HFFc6 (cell line): ENCODE data around the gene ILF2. TPM values are rescaled to one million over a fixed set of nuclear protein-coding genes. Genes with fewer than 3 reads are reported as not detected.
A peak's percentile ranks its signal among the peaks of the same experiment; 100 is the strongest.

Experiments used
- DNase-seq: peaks from one replicate; pipeline ENCODE4 v3.0.0-alpha.2; 2018
- H3K27ac Mint-ChIP-seq: 2 replicates; pipeline ENCODE4 v1.8.0; 2020; ENCODE audit warnings: mild to moderate bottlenecking, mixed read lengths
- H3K27me3 Mint-ChIP-seq: 2 replicates; pipeline ENCODE4 v1.8.0; 2021; ENCODE audit warnings: mild to moderate bottlenecking, moderate library complexity, mixed read lengths; ENCODE audit not compliant: insufficient read depth
- H3K36me3 Mint-ChIP-seq: 2 replicates; pipeline ENCODE4 v1.8.0; 2021; ENCODE audit warnings: low read depth, mixed read lengths
- H3K4me1 Mint-ChIP-seq: 2 replicates; pipeline ENCODE4 v1.8.0; 2020; ENCODE audit warnings: low read depth, mixed read lengths
- H3K4me3 Mint-ChIP-seq: 2 replicates; pipeline ENCODE4 v1.8.0; 2020; ENCODE audit warnings: mild to moderate bottlenecking, moderate library complexity, mixed read lengths
- H3K9me3 Mint-ChIP-seq: 2 replicates; pipeline ENCODE4 v1.8.0; 2020; ENCODE audit warnings: mild to moderate bottlenecking, mixed read lengths
- CTCF ChIP-seq: fragments of 200-600 bp; sonication (generic); IDR thresholded peaks from 2 replicates; pipeline ENCODE4 v1.5.0; 2021; ENCODE audit warnings: antibody characterized with exemption, mild to moderate bottlenecking
- total RNA-seq, 6 experiments: library from RNA; stranded (reverse); fragmentation: NEBNext Ultra II Directional; extraction: Animal tissue kit (Norgen Biotek cat#: 25700); gene quantifications; 2 replicates in 1 of 6; 3 replicates in 5 of 6; pipeline ENCODE4 v1.2.3, GENCODE V29; 2021

ILF2 gene
- total RNA-seq, 6 experiments from 2014 or later = 127 to 169 (median 156) TPM

GRCh38 chr1:153649863-153650235, 20.9 kb downstream of the ILF2 start:
- Mint-ChIP-seq H3K4me1 (peaks cover 15% of the 10 kb centered on the region), H3K4me3 (no peak overlapping the region), H3K36me3 (peaks cover 24% of the 10 kb centered on the region), H3K27ac (no peak overlapping the region), H3K9me3 (no peaks in the 10 kb centered on the region), H3K27me3 (peaks cover 4% of the 10 kb centered on the region; the same call in 1 of the 2 replicates)
- TF ChIP-seq CTCF = no peak
- DNase-seq = no peak

DNA sequence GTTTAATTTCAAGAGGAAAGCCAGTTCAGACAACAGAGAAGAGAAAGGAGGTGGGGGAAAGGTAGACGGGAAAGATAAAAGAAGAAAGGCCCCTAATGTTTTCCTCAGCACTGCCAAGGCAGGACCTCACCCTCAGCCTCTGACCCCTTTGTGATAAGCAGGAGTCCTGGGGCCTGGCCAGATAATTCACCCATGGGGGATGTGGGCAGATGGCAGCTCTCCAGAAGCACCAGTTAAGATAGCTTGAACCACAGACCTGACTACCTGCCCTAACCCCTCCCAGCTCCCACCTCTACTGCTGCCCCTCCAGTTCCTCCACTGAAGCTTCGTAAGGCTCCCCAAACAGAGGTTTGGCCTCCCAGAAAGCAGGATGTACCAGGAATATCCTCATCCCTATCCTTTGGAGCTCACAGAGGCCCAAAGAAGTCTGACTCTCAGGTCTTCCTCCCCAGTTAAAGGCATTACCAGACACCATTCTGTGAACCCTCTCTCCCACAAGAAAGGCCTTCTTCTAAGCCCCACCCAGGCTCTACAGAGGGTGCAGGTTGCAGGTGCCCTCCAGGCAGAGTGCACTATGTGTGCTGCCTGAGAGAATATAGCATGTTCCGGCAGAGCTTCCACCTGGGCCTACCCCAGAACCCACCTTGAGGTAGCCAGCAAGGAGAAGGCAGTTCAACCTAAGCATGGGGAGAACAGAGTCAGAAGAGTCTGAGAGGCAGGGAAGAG, 21.5 kb downstream of the ILF2 start:
- Mint-ChIP-seq H3K9me3 (no peaks in the 10 kb centered on the region), H3K36me3 (peaks cover 29% of the 10 kb centered on the region), H3K27me3 (peaks cover 4% of the 10 kb centered on the region; the same call in 1 of the 2 replicates), H3K27ac (no peak overlapping the region), H3K4me1 (peaks cover 15% of the 10 kb centered on the region), H3K4me3 (no peak overlapping the region)
- no peak for TF ChIP-seq CTCF
- no peak for DNase-seq

GRCh38 chr1:153648000-153648643, 22.7 kb downstream of the ILF2 start:
- H3K27me3 Mint-ChIP-seq = peaks cover 4% of the 10 kb centered on the region; the same call in 1 of the 2 replicates
- H3K4me3 Mint-ChIP-seq = no peak overlapping the region
- peaks cover 13% of the 10 kb centered on the region for H3K4me1 Mint-ChIP-seq
- H3K27ac Mint-ChIP-seq = peak overlapping the region; percentile 45; the same call in 1 of the 2 replicates
- DNase-seq = no peak
- no peaks in the 10 kb centered on the region for H3K9me3 Mint-ChIP-seq
- TF ChIP-seq CTCF = no peak
- peaks cover 41% of the 10 kb centered on the region for H3K36me3 Mint-ChIP-seq

DNA sequence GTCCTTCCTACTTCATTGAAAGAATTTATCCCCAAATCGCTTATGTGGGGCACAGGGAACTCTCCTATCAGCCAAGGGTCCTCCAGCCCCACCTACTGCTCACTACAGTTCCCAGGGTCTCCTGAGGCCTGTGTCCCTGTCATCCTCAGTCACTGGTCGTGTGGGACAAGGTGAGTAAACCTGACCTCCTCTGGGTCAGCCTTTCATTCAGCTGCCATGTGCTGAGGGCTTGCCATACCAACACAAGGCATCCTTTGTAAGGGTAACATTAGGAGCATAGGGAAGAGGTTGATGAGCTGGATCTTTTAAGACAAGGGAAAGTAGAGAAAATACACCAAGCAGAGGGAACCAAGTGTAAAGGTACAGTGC, 23.5 kb downstream of the ILF2 start:
- Mint-ChIP-seq H3K4me1 (peaks cover 5% of the 10 kb centered on the region; the same call in 1 of the 2 replicates), H3K4me3 (no peak overlapping the region), H3K27ac (no peak overlapping the region), H3K36me3 (peaks cover 45% of the 10 kb centered on the region), H3K9me3 (no peaks in the 10 kb centered on the region), H3K27me3 (peaks cover 4% of the 10 kb centered on the region; the same call in 1 of the 2 replicates)
- no peak for DNase-seq
- no peak for TF ChIP-seq CTCF

- peaks cover 49% of the 10 kb centered on the region for H3K36me3 Mint-ChIP-seq
Observed at GRCh38 chr1:153646672-153647345, 24.0 kb downstream of the ILF2 start.

More at GRCh38 chr1:153646672-153647345, 24.0 kb downstream of the ILF2 start:
- Mint-ChIP-seq H3K27ac (no peak overlapping the region), H3K27me3 (peaks cover 4% of the 10 kb centered on the region; the same call in 1 of the 2 replicates), H3K4me1 (0 out of 2 replicates have a peak, but pooled peaks cover 5% of the 10 kb centered on the region), H3K4me3 (no peak overlapping the region), H3K9me3 (no peaks in the 10 kb centered on the region)
- no peak for DNase-seq
- no peak for TF ChIP-seq CTCF
